HFF-Myc (cell line): ENCODE measurements around the gene CDADC1.

Source experiments
- DNase-seq: peaks from one replicate; pipeline ENCODE4 v3.0.0-alpha.2; 2011; ENCODE audit warnings: low read depth; ENCODE audit errors: extremely low read depth
- H3K4me3 ChIP-seq: replicated peaks from 2 replicates; pipeline ENCODE4 v1.5.1; 2011; ENCODE audit warnings: low read depth, mild to moderate bottlenecking, control low read depth, low read length
- CTCF ChIP-seq: IDR thresholded peaks from 2 replicates; pipeline ENCODE4 v1.5.1; 2012; ENCODE audit warnings: mild to moderate bottlenecking, low read depth, low read length, control low read depth; ENCODE audit errors: missing control alignments

The CDADC1 gene

GRCh38 chr13:49247643-49248621 lies at the start of gene CDADC1:
CDADC1 (plus strand) TSS chr13:49247925; CDS start chr13:49248038, 113 bp downstream.
- peak; percentile 79 for DNase-seq
- no peak for TF ChIP-seq CTCF
- H3K4me3 ChIP-seq = peak within 1 kb of the TSS; percentile 90

GRCh38 chr13:49206641-49207040 lies 41.1 kb upstream of the CDADC1 start:
- no peak for DNase-seq
- TF ChIP-seq CTCF = no peak

GRCh38 chr13:49208619-49209018 lies 39.1 kb upstream of the CDADC1 start:
- TF ChIP-seq CTCF = no peak
- H3K4me3 ChIP-seq = no peak overlapping the region
- DNase-seq = no peak

More at GRCh38 chr13:49206641-49207040, 41.1 kb upstream of the CDADC1 start:
- H3K4me3 ChIP-seq = no peak overlapping the region

- DNase-seq = no peak
Observed at GRCh38 chr13:49210114-49210513, 37.6 kb upstream of the CDADC1 start.

GRCh38 chr13:49210669-49211068 lies 37.1 kb upstream of the CDADC1 start:
- no peak for DNase-seq
- H3K4me3 ChIP-seq = no peak overlapping the region
- TF ChIP-seq CTCF = no peak

More at GRCh38 chr13:49210114-49210513, 37.6 kb upstream of the CDADC1 start:
- no peak for TF ChIP-seq CTCF
- no peak overlapping the region for H3K4me3 ChIP-seq

- no peak for TF ChIP-seq CTCF
- DNase-seq = no peak
- H3K4me3 ChIP-seq = no peak overlapping the region
Observed at GRCh38 chr13:49213539-49213938, 34.2 kb upstream of the CDADC1 start.
